DOHH2 (cell line): Measurements from ENCODE around the gene XPO6.

Source experiments
- EZH2phosphoT487 ChIP-seq: fragments of 200-600 bp; sonication (generic); IDR thresholded peaks from 2 replicates; pipeline ENCODE4 v1.6.1; 2017; ENCODE audit warnings: borderline replicate concordance, mild to moderate bottlenecking, antibody characterized with exemption, low read length, moderate library complexity, mixed read lengths
- TF ChIP-seq, protein P1 (sequence below): fragments of 200-600 bp; sonication (generic); IDR thresholded peaks from one replicate; pipeline ENCODE4 v1.5.1; 2014; ENCODE audit warnings: antibody characterized with exemption, mild to moderate bottlenecking, low read depth, low read length; ENCODE audit not compliant: poor library complexity, severe bottlenecking

DNA sequence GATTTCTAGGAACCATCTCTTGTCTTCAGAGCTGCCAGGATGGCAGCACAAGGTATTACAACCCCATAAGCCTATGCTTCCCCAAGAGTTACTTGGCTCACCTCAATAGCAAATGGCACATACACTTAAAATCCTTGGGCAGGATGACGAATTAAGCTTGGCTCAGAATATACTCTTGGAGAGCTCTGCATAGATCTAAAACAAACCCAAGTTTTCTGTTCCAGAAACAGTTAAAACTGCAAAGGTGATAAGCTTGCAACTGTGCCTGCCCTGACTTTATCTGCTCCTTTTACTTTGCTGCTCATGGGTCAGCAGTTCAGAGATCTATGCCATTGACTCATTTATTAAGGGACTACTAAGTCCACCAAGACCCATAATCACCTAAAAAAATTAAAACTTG, 26.1 kb downstream of the XPO6 start:
- TF ChIP-seq, protein P1, sequence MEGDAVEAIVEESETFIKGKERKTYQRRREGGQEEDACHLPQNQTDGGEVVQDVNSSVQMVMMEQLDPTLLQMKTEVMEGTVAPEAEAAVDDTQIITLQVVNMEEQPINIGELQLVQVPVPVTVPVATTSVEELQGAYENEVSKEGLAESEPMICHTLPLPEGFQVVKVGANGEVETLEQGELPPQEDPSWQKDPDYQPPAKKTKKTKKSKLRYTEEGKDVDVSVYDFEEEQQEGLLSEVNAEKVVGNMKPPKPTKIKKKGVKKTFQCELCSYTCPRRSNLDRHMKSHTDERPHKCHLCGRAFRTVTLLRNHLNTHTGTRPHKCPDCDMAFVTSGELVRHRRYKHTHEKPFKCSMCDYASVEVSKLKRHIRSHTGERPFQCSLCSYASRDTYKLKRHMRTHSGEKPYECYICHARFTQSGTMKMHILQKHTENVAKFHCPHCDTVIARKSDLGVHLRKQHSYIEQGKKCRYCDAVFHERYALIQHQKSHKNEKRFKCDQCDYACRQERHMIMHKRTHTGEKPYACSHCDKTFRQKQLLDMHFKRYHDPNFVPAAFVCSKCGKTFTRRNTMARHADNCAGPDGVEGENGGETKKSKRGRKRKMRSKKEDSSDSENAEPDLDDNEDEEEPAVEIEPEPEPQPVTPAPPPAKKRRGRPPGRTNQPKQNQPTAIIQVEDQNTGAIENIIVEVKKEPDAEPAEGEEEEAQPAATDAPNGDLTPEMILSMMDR, result no peak
- no peak for TF ChIP-seq EZH2phosphoT487
